Colon (tissue), 2 donors: ENCODE data around the gene S100A12.

Experiments
- FAIRE-seq: peaks from 2 replicates; lab custom pipeline; 2012; peaks lifted over from hg19 to GRCh38; lab: Jason Lieb, UNC
- donor health status: control.
- donor health status: control.

S100A12 gene

GRCh38 chr1:153367090-153367489, 8.3 kb downstream of the S100A12 start:
- FAIRE-seq: no peak

DNA sequence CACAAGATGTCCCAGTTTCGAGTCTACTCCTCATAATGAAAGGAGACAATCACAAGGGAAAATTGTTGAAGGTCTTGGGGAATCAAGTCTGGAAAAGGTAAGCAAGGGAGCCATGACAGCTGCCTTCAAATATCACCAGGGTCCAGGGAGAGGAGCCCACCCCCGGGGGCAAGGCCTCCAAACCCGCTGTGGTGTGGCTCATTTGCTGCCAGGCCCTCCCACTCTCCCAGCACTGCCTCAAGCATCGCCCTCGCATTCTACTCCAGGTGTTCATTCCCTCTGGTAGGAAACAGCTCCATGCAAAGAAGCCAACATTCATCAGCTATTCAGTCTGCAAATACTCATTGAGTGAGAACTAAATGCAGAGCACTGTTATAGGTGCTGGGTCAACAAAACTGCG, 9.2 kb downstream of the S100A12 start:
- no peak for FAIRE-seq

GRCh38 chr1:153365696-153366095, 9.7 kb downstream of the S100A12 start:
- no peak for FAIRE-seq

- no peak for FAIRE-seq
These were observed 10.4 kb downstream of the S100A12 start for GRCh38 chr1:153364766-153365666.

GRCh38 chr1:153364156-153364555, 11.3 kb downstream of the S100A12 start:
- FAIRE-seq: no peak

DNA sequence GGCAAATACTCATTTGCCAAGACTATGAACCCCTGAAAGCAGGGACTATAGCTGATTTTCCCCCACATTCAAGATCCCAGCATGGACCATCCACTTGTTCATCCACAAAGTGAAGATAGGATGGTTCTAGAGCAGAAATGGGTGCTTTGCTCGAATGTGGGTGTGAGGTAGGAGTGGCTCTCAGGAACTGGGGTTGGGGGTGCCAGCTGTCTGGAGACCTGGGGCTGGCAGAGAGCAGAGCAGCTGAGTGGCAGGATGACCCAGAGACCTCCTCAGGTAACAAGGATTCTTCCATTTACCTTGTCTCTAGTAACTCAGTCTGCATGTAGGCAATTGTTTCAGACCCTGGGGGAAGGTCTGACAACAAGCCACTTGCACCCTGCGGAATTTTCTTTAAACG, 11.8 kb downstream of the S100A12 start:
- FAIRE-seq: no peak

- FAIRE-seq: no peak
These were observed 13.1 kb downstream of the S100A12 start for GRCh38 chr1:153362187-153362775.

GRCh38 chr1:153361480-153362109, 13.8 kb downstream of the S100A12 start:
- no peak for FAIRE-seq

DNA sequence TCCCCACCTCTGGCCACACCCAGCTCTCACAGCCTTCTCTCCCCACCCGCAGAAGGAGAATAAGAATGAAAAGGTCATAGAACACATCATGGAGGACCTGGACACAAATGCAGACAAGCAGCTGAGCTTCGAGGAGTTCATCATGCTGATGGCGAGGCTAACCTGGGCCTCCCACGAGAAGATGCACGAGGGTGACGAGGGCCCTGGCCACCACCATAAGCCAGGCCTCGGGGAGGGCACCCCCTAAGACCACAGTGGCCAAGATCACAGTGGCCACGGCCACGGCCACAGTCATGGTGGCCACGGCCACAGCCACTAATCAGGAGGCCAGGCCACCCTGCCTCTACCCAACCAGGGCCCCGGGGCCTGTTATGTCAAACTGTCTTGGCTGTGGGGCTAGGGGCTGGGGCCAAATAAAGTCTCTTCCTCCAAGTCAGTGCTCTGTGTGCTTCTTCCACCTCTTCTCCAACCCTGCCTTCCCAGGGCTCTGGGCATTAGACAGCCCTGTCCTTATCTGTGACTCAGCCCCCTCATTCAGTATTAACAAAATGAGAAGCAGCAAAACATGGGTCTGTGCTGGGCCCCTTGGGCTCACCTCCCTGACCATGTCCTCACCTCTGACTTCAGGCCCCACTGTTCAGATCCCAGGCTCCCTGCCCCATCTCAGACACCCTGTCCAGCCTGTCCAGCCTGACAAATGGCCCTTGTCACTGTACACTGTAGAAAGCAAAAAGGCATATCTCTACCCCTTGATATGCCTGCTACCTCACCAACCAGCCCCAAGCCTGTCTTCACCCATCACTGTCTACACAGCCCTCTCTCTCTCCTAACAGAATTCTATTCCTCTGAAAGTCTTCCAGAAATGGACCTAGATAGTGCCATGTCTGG, 14.6 kb downstream of the S100A12 start:
- no peak for FAIRE-seq

DNA sequence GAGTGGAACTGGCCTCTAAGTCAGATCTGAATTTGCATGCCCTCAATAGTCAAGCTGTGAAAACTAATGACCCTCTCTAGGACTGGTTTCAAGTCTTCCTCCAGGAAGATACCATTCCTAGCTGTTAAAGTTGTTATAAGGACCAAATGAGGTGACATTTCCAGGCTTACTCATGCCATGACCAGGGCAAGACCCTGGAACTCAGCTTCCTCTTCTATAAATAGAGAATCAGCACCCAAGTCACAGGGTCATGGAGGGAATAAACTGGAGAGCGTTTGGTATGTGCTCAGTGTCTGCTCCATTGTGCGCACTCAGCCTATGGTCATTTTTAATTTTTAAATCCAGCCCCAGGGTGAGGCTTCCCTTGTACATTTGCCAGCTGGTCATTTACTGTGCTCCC, 15.2 kb downstream of the S100A12 start:
- no peak for FAIRE-seq

DNA sequence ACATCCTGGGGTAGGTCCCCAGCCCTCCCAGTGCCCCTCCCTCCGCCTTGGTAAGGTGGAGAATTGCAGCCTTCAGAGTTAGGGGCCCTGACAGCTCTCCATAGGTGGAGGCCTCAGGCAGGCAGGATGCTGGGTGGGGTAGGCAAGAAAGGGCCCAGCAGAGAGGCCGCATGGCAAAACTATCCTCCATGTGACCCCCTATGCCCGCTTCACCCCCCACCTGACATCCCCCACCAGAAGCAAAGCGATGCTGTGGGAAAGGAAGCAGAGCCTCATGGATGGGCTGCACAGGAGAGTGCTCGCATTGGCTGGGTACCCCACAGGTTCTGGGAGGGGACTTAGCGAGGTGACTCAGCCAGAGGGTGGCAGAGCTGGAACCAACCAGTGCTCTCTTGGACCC, 16.2 kb downstream of the S100A12 start:
- no peak for FAIRE-seq

GRCh38 chr1:153358691-153358975, 16.8 kb downstream of the S100A12 start:
- FAIRE-seq: no peak

DNA sequence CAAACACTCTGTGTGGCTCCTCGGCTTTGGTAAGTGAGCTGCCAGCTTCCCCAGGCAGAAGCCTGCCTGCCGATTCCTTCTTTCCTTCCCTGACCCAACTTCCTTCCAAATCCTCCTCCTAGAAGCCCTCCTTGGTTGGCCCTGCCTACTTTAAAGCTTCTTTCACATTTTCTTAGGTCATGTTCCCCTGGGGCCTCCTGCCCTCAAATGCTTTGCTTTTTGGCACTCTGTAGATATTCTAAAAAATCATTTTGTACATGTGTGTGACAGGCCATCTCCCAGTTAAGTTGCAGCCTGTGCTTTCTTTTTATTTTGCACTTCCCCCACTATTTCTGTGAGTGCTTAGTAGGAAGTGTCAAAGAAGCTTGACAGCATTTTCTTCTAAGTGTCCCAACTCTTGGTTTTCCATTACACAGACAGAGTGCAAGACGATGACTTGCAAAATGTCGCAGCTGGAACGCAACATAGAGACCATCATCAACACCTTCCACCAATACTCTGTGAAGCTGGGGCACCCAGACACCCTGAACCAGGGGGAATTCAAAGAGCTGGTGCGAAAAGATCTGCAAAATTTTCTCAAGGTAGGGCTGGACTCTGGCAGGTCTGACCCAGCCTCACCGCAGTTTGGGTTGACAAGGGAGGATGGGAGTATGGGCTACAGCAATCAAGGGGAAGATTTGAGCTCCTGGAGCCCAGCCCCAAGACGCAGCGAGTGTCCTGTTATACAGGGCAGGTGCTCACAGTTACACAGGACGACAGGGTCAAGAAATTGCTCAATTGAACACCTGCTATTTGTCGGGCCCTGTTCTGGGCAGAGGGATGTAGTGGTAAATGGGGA, 17.3 kb downstream of the S100A12 start, which contains the start of gene S100A9:
TSS of gene S100A9 (plus strand) at position 2 of the 838 bp plus-strand sequence. CDS start at position 432, 430 bp downstream.
- no peak for FAIRE-seq

- no peak for FAIRE-seq
These were observed 18.2 kb downstream of the S100A12 start for GRCh38 chr1:153357076-153357852.

DNA sequence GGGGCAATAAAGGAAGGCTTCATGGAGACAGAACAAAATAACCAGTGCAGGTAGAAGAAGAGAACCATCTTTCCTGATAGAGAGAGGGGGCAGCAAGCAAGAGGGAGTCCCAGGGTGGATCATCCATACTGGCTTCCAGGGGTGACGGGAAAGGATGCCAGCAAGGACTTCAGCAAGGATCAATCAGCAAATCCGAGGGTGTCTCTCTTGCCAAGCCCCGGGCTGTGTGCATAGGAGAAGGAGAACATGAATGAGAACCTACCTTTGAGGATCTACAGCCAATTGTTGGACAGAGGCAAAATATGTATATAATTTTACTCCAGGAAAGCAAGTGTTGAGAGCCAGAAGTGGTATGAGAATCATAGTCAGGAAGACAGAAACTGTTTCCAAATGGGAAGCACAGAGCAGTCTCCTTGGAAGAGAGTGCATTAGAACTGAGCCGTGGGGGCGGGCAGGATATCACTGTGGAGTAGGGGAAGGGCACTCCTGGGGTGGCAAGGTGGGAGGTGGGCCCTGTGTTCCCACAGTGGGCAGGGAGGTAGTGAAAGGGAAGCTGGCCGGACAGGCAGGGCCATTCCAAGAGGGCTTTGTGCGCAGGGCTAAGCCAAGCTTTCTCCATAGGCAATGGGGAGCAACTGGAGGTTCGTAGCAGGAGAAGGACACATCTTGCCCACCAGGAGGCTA, 18.9 kb downstream of the S100A12 start:
- FAIRE-seq: no peak

GRCh38 chr1:153355445-153356071, 19.9 kb downstream of the S100A12 start:
- no peak for FAIRE-seq

DNA sequence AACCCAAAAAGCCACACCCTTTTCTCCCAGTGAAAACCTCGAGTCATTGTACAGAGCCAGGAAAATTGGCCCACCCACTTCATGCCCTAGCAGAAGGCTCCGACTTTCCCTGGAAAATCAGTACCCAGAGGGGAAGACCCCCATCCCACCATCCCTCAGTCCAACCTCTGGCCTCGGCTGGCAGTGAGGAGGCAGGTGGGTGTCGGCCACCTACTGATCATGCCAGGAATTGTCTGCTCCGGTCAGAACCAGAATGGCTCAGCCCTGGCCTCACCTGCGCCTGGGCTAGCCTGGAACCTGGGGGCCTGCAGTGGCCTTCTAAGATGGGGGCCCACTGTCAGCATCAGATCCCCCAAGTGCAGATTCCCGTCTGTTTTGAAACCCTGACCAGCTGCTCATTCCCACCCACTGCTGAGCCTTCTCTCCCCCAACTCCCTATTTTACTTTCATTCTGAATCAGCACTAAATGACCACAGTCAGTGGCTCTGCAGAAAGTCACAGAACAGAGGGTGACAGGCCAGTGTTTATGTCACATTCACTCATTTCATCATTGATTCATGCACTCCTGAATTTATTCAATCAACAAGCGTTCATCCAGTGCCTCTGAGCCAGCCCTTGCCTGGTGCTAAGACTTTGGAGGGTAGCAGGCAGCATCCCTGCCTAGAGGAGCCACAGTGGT, 20.8 kb downstream of the S100A12 start:
- FAIRE-seq: no peak

DNA sequence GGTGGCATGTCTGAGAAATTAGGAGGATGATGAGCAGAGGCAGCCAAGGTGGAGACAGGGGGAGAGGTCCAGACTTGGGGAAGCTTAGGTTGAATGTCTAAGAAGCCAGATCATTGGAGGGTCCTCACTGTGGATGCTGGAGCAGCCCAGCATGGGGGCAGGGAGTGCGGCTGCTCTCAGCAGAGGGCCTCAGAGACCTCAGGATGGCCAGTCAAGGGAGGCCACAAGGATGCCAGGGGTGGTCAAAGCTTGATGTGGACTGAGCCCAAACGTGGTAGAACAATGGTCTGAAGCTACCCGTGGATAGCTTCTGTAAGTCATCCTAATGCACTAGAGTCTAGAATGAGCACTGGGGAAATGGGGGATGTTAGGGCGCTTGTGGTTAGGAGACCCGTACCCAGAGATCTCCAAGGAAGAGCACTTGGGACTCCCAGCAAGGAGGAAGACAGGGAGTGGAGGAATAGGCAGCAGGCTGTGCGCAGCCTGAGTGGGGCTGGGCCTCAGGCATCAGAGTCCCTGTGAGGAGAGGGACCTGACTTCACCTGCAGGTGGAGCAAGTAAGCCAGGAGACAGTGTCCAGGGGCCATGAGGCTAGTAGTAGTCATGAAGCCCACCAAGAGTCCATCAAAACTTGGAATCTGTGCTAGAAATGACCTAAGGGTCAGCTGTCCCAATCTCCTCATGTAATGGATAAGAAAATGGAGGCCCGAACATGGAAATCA, 22.0 kb downstream of the S100A12 start:
- no peak for FAIRE-seq
